Epithelial cell of prostate (primary cell): Measurements from ENCODE around the gene BMP4.

ENCODE experiments used
- DNase-seq: peaks from one replicate; pipeline ENCODE4 v3.0.0-alpha.2; 2011; ENCODE audit warnings: low read depth, low spot score
- H3K27ac ChIP-seq: fragments of 450-650 bp; 2 replicates; pipeline ENCODE4 v1.5.1; 2017; ENCODE audit warnings: mild to moderate bottlenecking

Gene BMP4

DNA sequence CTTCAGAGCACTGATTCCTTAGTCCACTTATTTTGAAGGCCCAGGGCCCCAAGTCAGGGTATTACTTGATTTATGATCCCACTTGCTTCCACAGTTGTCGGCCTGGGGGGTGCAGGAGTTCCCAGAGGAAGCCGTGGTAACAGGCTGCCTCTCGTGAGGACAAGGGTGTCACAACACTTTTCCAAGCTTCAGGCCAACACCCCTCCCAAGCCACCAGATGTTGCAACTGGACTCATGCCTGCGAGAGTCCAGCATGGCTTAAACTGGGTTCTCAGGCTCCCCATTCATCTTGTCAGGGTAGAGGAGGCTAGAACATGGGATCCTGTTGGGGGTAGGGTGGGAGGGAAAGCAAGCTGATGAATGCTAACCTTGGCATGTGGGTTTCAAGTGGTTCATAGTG lies 56.1 kb downstream of the BMP4 start:
- no peak overlapping the region for H3K27ac ChIP-seq
- DNase-seq: no peak
